ENCODE measurements around the gene KCNT2.

KCNT2 gene

DNA sequence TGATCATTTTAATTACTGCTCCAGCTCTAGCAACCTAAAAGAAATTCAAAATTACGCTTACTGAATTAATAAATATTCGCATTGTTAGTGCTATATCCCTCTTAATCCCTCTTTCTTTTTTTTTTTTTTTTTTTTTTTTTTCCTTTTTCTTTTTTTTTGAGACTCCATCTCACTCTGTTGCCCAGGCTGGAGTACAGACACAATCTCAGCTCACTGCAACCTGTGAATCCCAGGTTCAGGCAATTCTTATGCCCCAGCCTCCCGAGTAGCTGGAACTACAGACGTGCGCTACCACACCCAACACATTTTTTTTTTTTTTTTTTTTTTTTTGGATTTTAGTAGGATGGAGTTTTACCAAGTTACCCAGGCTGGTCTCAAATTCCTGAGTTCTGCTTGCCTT is 157.1 kb downstream of the KCNT2 start:
- DNase-seq (ENCODE audit: extremely low read depth in 1 of 2, low read depth in 1 of 2), result no peak

DNA sequence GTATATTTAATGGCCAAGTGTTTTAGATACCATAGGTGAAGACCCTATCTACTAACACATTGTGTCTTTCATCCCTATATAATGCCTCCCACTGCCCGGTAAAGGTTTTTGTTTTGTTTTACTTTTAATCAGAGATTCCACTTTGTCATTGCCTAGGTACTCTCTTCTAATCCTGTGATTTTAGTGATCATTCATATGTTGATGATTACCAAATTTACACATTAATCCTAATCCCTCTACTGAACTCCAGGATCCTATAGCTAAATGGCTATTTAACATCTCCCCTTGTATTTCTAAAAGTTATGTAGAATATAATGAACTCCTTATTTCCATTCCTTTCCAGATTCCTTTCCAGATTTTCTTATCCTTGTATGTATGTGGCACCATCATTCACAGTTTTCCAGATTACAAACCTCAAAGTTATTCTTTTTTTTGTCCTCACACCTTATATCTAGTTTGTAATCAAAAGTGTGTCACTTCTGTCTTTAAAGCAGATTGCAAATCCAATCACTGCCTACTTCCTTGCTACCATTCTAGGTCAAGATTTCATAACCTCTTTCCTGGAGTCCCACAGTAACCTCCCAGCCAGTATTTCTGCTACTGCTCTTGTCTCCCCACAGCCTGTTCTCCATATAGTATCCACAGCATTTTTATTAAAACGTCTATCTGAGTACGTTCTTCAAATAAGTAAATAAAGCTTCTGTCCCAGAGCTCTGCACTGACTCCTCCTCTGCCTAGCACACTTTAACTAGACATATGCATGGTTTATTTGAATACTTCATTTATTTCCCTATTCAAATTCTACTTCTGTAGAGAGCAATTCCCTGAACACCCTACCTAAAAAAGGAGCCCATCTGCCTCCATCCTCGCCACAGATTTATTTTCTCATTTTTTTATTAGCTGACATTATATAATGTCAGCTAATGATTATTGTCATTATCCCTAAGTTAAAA is 157.8 kb downstream of the KCNT2 start:
- no peak for DNase-seq (ENCODE audit: extremely low read depth in 1 of 2, low read depth in 1 of 2)

DNA sequence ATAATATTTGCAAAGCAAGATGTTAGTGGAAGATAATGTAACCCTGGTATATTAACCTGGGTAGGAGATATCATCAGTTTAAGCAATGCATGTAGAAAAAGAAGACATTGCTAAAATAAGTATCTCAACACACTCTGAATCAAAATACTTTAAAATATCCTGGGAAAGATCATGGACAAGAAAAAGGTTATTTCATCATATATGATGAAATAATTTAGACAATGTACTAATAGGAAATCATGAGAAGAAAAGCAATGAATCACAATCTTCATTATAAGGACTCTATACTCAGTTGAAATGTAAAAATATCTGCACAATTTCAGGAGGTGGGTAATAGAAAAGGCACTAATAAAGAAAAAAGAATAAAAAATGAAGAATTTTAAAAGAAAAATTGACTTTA is 158.8 kb downstream of the KCNT2 start:
- no peak for DNase-seq (ENCODE audit: extremely low read depth in 1 of 2, low read depth in 1 of 2)

DNA sequence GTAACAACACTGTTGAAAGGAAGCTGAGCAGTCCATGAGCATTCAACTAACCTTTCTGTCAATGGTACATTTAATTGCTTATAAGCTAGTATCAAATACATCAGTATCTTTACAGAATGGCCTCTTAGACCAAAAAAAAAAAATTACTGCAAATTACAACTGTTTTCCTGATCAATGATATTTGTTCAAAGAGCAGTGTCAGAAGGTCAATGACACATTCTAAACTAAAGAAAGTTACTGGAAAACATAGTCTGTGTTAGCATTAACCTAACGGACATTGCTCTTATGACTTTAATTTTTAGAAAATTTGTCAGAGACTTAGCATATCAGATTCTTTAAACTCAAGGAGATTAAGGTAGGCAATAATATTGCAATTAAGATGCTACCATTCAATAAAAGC is 162.5 kb downstream of the KCNT2 start:
- DNase-seq (ENCODE audit: extremely low read depth in 1 of 2, low read depth in 1 of 2), result no peak

DNA sequence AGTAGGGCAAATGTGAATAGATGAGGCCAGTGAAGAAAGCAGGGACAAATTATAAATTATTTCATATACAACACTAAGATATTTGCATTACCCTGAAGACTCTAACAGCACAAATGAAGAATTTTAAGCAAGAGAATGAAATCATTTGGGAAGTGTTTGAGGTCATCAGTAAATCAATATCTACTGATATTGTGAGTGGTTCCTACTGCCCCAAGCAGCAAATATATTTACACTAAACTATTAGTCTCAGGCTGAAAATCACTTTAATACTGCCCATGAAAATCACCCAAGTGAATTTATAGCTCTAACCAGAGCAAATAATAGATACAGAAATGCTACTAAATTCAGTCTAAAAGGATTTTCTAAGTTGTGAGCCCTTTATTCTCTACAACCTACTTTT is 163.6 kb downstream of the KCNT2 start:
- no peak for DNase-seq (ENCODE audit: extremely low read depth in 1 of 2, low read depth in 1 of 2)

DNA sequence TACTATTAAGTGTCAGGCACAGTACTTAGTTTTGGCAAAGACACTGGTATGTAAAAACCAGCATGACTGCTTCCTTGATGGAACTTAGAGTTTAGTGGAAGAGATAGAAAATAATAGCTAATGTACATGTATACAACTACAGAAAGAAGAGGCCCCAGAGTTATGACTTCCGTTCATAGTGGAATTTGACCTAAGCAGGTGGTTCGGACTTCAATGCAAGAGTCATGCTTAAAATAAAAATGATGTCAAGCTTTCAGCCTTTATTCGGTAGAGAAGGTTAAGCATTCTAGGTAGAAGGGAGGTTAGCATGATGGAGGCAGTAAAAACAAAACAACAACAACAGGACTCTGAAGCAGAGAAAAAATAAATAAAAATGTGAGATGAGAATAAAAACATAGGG is 165.9 kb downstream of the KCNT2 start:
- no peak for DNase-seq (ENCODE audit: extremely low read depth in 1 of 2, low read depth in 1 of 2)

DNA sequence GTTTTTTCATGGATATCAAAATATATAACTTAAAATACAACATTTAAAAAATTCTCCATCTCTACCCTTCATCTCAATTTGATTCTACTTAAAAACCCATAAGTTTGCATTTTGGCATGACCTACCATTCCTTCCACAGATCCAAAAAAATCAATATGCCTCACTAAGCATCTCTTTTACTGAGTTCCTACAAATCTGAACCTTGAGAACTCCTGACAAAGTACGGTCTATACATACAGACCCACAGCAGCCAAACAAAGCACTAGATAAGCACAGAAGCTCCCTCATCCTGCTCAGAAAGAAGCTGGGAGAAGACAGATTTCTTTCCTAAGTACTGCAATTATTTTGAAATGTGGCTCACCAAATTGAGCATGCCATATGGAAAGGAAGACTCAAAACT is 167.5 kb downstream of the KCNT2 start:
- no peak for DNase-seq (ENCODE audit: extremely low read depth in 1 of 2, low read depth in 1 of 2)

DNA sequence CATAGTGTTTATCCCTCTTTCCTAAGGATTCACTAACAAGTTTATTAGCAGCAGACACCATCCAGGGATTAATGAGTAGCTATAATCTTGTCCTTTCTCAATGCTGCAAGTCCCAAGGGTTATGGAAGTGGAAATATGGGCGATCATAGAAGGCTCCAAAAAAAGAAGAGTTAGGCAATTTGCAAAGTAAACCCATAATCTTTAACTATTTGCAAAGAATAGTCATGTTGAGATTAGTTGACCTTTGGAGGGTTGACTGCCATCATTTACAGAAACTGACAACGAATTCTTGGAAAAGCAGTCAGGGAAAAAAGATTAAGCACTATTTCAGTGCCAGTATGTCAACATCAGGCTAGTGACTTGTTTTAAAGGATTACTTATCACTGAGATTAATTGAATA is 169.9 kb downstream of the KCNT2 start:
- DNase-seq (ENCODE audit: extremely low read depth in 1 of 2, low read depth in 1 of 2), result no peak

DNA sequence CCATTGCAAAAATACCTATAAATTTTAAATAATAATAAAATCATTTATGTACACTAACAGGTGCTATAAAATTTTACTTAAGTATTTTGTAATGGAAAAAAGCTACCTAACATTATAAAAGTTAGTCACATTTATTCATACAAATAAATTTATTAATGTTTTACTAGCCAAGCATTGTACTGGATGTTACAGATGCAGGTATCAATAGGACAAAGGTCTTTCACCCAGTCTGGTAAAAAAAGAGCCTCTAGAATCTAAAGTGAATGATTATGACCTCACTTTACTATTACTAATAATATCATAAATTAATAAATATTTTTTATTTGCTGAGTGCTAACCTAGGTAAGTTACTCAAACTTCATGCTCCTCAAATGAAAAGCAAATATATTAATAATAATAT is 170.6 kb downstream of the KCNT2 start:
- DNase-seq (ENCODE audit: extremely low read depth in 1 of 2, low read depth in 1 of 2), result no peak

DNA sequence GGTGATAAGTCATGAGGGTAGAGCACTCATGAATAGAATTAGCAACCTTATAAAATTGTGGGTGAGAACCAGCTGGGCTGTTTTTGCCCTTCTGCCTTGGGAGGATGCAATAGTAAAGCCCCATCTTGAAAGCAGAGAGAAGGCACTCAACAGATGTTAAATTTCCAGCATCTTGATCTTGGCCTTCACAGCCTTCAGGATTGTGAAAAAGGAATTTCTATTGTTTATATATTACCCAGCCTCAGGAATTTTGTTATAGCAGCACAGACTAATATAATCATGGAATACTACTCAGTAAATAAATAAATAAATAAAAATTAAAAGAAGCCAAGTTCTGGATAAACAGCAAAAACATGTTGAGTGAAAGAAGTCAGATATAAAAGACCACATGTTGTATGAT is 175.2 kb downstream of the KCNT2 start:
- DNase-seq (ENCODE audit: extremely low read depth in 1 of 2, low read depth in 1 of 2), result no peak

DNA sequence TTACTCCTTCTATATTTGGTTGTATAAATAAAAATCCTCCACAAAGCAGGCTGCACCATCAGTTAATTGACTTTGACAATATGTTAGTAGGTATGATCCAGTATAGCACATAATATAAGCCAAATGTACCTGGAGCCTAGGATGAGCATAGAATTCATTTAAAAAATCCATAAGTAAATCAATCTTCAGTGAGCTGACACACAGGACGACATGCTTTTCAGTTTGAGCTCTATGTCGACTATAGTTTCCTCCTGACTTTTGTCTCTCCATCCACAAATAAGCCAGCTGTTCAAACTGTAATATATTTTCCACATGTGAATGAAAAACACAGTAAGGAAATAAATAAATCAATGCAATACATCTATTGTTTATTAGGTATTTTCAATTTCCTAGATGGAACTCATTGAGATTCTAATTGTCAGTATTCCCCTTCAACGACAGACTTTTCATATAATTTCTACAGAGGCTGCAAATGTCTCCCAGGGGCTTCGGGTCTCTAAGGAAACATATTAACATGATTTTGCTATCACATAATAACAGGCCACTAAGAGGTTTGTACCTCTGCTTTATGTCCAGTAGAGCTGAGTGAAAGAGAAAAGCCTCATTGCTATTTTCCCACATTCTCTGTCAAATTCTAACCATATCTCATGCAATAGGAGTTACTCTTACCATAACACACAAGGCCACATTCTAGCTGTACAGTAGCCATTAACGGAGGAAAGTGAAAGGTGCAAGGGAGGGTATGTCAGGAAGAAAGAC is 180.1 kb downstream of the KCNT2 start:
- no peak for DNase-seq (ENCODE audit: extremely low read depth in 1 of 2, low read depth in 1 of 2)

DNA sequence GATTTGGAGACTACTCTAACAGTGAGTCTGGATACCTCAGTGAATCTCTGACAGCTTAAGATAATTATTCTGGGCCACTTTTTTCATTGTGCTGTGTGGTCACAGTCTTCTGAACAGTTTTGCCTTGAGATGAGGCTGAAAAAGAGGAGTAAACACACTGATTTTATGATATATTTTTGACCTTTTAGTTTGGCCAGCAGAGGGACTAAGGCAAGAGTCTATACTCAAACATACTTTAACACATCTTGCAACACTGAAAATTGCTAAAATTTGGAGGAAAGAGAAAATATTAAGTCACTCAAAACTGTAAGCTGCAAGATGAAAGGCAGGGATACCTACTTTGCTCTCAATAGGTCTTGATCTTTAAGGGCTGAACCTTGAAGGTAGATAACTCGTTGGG is 182.7 kb downstream of the KCNT2 start:
- DNase-seq (ENCODE audit: extremely low read depth in 1 of 2, low read depth in 1 of 2), result no peak

DNA sequence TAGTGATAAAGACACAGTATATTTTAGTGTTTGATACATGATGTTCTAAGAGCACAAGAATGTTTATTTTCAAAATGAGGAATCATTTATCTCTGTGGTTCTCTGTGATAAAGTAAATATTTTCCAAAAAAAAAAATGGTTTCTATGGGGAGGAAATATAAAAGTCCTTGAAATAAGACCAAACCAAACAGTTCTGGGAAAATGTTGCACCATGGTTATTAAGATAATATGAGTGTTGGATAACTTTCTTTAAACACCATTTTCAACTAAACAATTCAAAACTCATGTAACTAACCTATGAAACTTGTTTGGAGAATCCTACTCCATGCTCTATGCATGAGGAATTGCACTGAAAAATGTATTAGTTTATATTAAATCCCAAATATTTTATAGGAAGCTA is 184.6 kb downstream of the KCNT2 start:
- no peak for DNase-seq (ENCODE audit: extremely low read depth in 1 of 2, low read depth in 1 of 2)

DNA sequence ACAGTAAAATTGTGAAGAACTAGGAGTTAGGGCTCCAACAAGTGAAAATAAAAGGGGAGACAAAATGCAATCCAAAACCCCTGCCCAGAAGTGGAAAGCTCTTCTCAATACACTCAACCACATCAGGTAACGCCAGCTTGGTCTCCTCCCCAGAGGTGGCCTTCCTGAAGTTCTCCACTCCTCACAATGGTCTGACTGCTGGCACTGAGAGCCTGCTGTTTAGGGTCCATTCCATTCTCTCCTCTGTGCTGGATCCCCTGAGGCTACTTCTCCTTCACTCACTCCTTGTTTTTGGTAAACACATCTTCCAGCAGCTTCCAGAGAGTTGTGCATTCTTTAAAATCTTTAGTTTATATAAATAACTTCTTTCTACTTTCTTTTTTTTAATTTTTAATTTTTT is 189.5 kb downstream of the KCNT2 start:
- no peak for DNase-seq (ENCODE audit: extremely low read depth in 1 of 2, low read depth in 1 of 2)

DNA sequence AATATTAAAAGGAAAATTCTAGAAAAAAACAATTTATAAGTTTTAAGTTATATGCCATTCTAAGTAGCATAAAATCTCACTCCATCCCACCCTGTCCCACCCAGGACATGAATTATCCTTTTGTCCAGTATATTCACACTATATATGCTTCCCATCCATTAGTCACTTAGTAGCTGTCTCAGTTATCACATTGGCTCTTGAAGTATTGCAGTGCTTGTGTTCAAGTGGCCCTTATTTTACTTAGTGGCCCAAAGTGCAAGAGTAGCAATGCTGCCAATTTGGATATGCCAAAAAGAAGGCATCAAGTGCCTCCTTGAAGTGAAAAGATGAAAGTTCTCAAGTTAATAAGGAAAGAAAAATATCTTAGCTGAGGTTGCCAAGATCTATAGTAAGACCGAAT is 192.3 kb downstream of the KCNT2 start:
- no peak for DNase-seq (ENCODE audit: extremely low read depth in 1 of 2, low read depth in 1 of 2)

DNA sequence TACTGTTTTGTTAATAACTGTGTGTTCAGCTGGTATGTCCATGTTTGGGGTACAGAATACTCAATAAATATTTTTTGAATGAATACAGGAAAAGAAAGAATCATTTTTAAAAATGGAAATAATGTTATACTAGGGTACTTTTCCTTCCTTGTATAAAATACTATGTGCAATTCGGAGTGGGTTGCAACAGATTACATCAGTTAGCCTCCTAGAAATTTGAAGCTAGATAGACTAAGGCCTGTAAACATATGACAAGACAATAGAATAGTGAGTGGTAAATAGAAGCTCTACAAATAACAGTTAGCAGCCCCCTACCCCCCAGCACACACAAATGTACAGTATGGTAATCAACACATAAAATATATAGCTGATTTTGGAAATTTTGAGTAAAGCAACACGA is 195.9 kb downstream of the KCNT2 start:
- DNase-seq (ENCODE audit: extremely low read depth in 1 of 2, low read depth in 1 of 2), result no peak

DNA sequence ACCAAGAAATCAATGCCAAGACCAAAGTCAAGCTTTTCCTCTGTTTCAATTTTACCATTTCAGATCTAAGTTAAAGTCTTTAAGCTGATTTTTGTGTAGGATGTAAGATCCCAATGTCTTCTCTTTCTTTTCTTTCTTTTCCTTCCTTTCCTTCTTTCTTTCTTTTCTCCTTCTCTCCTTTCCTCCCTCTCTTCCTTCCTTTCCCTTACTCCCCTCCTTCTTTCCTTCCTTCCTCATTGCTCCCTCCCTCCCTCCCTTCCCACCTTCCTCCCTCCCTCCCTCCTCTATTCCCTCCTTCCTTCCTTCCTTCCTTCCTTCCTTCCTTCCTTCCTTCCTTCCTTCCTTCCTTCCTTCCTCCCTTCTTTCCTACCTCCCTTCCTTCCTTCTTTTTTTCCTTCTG is 197.5 kb downstream of the KCNT2 start:
- DNase-seq (ENCODE audit: extremely low read depth in 1 of 2, low read depth in 1 of 2), result no peak

DNA sequence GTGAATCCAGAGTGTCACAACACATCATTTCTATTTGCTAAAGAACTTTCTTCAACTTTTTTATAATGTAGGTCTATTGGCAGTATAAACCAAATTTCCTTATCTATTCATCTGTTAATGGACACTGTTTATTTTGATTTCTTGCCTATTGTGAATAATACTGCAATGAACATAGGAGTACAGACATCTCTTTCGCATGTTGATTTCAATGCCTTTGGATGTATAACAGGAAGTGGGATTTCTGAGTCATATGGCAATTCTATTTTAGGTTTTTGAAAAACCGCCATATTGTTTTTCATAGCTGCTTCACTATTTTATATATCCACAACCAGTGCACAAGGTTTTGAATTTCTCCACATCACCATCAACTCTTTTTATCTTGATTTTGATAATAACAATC is 198.7 kb downstream of the KCNT2 start:
- no peak for DNase-seq (ENCODE audit: extremely low read depth in 1 of 2, low read depth in 1 of 2)

DNA sequence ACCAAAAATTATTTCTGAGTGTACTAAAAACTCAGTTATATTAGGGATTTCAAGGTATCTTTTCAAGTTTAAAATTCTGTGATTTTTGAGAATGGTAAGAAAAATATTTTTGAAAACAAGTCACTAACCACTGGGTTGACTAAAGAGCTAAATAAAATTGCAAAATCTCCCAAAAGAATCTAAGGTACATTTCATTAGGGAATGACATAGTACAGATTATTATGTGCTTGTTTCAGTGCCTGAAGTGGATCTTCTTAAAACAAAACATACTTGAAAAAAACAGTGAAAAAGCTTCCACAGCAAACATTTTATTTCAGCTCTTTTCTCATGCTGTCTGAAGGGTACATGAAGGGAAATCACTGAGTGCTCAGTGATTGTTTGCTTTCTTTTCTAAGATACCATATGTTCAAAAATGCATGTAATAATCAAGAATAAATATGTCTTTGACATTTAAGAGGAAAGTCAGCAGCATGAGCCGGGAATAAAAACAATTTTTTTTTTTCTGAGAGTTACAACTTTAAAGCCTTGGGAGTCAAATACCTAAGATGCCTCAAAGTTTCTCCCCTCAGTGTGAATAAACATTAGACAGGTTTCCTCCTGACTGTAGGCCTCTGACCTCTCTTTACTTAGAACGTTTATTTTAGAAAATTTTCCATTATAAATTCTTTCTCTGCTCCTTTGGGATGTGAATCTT is 200.7 kb downstream of the KCNT2 start:
- no peak for DNase-seq (ENCODE audit: extremely low read depth in 1 of 2, low read depth in 1 of 2)

DNA sequence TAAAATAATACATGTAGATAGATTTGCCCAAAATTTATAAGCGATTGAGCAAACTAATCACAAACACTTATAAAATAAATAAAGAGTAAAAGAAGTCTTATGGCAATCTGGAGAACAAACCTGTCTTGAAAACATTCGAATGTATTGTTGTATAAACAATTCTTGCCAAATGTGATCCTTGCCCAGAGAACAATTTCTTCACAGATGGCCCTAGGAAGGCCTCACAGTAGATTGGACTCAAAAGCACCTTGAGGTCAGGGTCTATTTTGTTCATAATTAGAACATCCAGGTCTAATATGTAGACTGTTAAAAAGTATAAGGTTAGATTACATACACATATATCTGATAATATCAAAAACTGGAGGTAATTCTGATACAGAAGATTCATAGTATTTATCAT is 202.4 kb downstream of the KCNT2 start:
- DNase-seq (ENCODE audit: extremely low read depth in 1 of 2, low read depth in 1 of 2), result no peak

DNA sequence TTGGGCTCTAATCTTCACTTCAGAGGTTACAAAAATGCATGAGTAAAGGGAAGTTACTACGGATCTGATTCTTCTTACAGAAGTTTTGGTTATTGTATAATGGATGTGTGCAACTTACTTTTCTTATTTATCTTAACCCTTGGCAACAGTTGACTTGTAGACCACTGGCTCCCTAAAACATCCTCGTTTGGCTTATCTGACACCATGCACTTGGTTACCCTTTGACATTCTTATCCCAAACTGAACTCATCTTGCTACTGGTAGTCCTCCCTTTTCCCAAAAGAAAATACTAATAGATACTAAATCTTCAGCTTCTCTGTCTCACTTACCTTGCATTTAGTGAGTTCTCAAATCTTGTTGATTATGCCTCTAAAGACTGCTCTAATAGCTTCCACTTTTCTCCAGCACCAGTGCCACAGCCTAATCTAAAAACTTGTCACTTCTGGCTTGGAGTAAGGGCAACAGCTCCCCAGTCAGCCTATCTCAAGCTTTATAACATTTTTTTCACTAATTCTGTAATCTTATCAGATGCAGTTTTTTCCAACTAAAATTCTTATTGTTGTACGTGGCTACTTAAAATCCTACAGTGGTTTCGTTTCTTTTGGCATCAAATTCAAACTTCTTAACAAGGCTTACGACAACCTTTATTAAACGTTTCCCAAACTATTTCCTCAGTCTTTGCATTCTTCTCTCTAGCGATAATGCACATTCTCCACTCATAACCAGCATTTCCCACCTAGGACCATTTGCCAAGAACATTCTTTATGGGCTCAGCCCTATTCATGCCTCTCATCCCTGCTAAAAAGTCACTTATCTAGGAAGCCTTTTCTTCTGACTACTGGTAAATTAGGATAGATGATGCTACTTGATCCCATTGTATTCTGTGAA is 204.2 kb downstream of the KCNT2 start:
- DNase-seq (ENCODE audit: extremely low read depth in 1 of 2, low read depth in 1 of 2), result no peak
